ENCODE data around the gene OBP2A.

OBP2A gene

DNA sequence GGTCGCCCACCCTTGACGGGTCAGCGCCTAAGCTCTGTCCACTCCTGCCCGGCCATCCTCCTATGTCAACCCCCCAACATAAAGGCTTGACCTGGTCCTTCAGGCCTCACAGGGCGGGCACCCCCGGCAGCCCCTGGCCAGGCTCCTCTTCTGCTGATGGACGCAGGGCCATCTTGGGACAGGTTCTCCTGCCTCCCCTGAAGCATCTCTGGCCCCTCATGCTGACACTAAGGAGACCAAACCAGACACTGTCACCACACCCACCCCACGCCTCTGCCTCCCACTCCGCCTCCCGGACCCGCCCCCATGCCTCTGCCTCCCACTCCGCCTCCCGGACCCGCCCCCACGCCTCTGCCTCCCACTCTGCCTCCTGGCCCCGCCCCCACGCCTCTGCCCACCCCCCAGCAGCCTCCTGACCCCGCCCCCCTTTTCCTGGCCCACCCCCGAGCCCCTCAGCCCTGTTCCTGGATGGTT lies 6.8 kb downstream of the OBP2A start:
- DNase-seq, result no peak

GRCh38 chr9:135554718-135555117 lies 8.8 kb downstream of the OBP2A start:
- DNase-seq, result no peak

DNA sequence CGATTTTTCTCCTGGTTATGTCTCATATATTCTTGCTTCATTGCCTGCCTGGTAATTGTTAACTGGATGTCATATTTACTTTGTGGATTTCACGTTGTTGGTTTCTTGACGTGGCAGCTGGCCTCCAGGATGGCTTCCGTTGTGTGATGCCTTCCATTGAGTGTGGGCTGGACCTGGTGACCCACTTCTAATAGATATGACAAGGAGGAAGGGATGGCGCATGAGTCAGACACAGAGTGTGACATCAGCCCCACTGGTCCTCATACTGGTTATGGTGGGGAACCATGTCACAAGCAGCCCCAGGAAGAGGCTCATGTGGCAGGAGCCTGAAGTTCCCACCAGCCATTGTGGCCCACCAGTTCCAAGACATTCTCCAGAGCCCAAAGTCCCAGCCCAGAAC lies 9.3 kb downstream of the OBP2A start:
- no peak for DNase-seq

GRCh38 chr9:135555910-135556309 lies 10.0 kb downstream of the OBP2A start:
- no peak for DNase-seq

- DNase-seq, result no peak
Observed at GRCh38 chr9:135559606-135560005, 13.7 kb downstream of the OBP2A start.

DNA sequence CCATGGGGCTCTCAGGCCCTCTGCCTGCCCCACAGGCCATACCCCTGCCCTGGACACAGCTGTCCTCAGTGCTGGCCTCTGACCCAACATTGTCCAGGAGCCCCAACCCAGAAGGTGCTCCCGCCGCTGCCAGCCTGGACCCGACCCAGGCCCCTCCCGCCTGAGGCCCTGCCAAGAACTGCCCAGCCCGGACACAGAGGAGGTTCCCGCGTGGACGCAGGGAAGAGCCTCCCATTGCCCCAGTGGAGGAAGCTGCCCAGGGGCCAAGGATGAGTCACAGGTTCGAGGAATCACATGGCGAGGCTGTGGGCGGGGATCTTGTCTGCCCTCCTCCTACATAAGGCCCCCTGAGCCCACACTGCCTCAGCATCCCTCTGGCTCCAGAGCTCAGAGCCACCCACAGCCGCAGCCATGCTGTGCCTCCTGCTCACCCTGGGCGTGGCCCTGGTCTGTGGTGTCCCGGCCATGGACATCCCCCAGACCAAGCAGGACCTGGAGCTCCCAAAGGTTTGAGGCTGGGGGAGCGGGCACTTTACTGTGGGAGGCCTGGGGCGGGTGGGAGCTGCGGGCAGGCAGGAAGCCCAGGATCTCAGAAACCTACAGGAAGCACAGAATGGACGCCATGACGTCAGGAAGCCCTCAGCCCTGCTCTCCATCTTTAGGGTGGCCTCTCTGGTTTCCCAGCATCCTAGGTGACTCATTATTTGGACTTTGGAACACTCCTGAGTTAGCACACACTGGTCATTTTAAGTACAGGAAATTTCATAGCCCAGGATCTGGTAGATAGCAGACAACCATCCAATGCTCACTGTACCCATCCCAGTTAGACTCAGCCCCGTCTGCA lies 15.7 kb downstream of the OBP2A start, which contains the start of gene PAEP:
Gene PAEP, plus strand, starts transcription at position 366 of the 844 bp plus-strand sequence.
- no peak for DNase-seq

GRCh38 chr9:135562235-135562745 lies 16.4 kb downstream of the OBP2A start:
- no peak for DNase-seq

DNA sequence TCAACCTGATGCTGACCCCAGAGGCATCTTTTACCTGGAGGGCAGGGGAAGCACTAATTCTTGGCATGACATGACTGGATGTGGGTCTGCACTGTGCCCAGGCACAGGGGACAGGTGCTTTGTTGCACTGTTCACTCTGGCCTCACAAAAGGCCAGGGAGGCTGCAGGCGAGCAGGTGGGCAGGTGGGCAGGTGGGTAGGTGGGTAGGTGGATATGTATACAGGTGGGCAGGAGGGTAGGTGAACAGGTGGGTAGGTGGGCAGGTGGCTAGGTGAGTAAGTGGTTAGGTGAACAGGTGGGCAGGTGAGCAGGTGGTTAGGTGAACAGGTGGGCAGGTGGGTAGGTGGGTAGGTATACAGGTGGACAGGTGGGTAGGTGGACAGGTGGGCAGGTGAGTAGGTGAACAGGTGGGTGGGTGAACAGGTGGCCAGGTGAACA lies 17.1 kb downstream of the OBP2A start:
- no peak for DNase-seq

GRCh38 chr9:135563858-135564257 lies 17.9 kb downstream of the OBP2A start:
- DNase-seq, result no peak

DNA sequence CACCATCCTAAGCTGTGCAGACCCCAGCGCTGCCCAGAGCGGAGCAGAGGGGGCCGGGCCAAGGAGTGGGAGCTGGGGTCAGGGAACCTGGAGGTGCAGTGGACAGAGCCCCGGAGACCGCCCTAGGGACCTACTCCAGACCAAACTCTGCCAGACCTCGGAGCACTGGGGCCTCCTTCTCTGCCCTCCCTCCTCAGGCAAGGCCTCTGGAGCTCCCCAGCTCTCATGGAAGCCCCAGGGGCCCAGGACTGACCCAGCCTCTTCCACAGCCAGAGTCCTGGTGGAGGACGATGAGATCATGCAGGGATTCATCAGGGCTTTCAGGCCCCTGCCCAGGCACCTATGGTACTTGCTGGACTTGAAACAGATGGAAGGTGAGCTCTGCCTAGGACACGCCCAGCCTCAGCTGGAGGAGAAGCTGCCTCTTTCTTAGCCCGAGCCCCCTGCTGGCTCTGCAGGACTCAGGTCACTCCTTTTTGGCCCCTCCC lies 19.3 kb downstream of the OBP2A start:
- no peak for DNase-seq

- DNase-seq, result no peak
Observed at GRCh38 chr9:135565636-135566035, 19.7 kb downstream of the OBP2A start.

- no peak for DNase-seq
Observed at GRCh38 chr9:135566552-135566951, 20.6 kb downstream of the OBP2A start.

DNA sequence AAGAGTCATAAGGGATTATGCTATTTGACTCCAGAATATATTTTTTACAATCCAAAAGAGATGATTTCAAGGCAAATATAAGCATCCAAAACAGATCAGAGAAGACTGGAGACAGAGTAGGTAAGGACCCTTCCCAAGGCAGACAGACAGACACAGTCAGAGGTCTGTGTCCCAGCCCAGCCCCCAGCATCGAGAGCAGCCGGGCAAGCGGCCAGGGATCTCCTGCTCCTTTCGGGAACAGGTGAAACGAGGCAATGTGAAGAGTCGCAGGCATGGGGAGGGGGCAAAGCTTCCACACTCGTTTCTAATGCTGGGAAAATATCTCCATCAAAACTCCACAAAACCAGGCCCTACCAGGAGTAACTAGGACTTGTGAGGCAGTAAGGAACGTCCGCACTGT lies 21.4 kb downstream of the OBP2A start:
- no peak for DNase-seq

- no peak for DNase-seq
Observed at GRCh38 chr9:135568026-135568425, 22.1 kb downstream of the OBP2A start.

GRCh38 chr9:135570456-135570855 lies 24.5 kb downstream of the OBP2A start:
- DNase-seq, result no peak

GRCh38 chr9:135572233-135572632 lies 26.3 kb downstream of the OBP2A start:
- no peak for DNase-seq

DNA sequence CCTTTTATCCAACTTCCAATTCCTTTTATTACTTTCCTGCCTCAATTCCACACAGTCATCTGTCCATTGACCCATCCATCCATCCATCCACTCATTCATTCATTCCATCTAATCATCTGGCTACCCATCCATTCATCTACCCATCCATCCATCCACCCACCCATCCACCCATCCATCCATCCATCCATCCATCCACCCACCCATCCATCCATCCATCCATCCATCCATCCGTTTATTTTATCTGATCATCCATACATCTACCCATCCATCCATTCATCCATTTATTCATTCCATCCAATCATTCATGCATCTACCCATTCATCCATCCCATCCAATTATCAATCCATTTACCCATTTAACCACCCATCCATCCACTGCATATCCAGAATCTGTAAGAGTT lies 27.2 kb downstream of the OBP2A start:
- DNase-seq, result no peak

GRCh38 chr9:135574331-135574730 lies 28.4 kb downstream of the OBP2A start:
- DNase-seq, result no peak

GRCh38 chr9:135574943-135575342 lies 29.0 kb downstream of the OBP2A start:
- DNase-seq, result no peak

- DNase-seq, result no peak
Observed at GRCh38 chr9:135575995-135576631, 30.2 kb downstream of the OBP2A start.

GRCh38 chr9:135577256-135577655 lies 31.3 kb downstream of the OBP2A start:
- no peak for DNase-seq

- no peak for DNase-seq
Observed at GRCh38 chr9:135579356-135579755, 33.4 kb downstream of the OBP2A start.

GRCh38 chr9:135579889-135580660 lies 34.1 kb downstream of the OBP2A start:
- DNase-seq, result no peak
